Measurements from ENCODE around the gene SEMA4D.

The SEMA4D gene

DNA sequence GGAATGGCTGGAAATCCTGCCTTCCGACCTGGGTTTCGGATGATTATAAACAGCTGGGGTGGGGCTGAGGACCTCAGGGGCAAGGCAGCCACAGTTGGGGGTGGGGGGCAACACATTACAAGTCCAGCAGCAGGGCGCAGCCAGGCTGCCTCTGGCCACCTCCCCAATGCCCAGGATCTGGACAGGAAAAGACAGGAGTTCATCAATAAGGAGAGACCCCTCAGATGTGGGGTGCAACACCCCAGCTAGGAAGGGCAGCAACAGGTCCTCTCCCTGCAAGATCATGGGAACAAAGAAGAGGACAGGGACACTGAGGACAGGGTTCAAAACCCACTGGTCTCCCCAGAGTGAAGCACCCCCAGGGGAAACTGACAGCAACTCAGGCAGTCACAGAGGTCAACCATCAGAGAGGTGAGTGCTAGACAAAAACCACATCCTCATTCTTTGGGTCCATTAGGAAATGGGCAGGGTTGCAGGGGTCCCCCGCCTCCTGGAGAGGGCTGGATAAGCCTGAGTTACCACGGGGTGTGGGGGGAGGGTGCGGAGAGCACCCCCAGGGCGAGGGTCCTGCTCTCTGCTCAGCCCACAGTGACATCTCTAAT lies 33.5 kb downstream of the SEMA4D start:
- no peak for DNase-seq

- no peak for DNase-seq
Observed at GRCh38 chr9:89462817-89463683, 34.9 kb downstream of the SEMA4D start.

GRCh38 chr9:89462199-89462598 lies 35.7 kb downstream of the SEMA4D start:
- no peak for DNase-seq

GRCh38 chr9:89461265-89461664 lies 36.6 kb downstream of the SEMA4D start:
- DNase-seq, result peak in 3 of 4 experiments; percentile 41 to 53 (median 47)

DNA sequence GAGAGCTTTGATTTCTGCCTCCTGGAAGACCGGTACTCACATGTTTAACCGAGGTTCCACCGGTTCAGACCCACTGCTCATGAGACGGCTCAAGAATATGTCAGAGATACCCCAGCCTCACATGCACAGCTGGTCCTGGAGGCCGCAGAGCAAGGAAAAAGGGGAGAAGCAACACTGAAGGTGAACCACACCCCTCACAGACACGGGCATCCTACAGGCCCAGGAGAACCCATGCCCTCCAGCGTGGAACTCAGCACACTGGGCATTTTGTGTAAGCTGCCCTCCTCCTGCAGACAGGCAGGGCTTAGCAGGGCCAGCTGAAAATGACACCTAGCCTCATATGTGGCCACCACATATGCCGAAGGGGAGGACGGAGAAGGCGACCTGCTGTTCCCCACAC lies 37.4 kb downstream of the SEMA4D start:
- no peak for DNase-seq

GRCh38 chr9:89458768-89459496 lies 39.0 kb downstream of the SEMA4D start:
- no peak for DNase-seq

- no peak for DNase-seq
Observed at GRCh38 chr9:89457376-89457855, 40.5 kb downstream of the SEMA4D start.

DNA sequence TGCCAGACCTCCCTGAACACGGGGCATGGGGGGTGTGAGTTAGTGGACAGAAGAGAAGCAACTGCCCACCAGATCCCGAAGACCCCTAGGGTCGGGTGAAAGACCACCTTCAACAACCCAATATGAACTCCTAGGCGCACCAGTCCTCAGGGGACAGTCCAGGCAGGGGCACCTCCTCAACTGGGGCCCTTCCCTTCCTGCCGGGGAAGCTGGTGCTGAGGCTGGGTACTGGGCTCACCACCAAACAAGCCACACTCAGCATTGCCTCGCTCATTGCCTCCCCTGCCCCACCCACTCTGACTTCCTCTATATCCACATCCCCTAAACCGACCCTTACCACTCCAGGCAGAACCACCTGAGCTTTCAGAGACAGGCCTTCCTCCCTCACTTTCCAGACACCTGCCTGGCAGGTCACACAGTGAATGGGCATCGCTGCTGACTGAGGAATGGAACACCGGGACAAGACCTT lies 42.5 kb downstream of the SEMA4D start:
- DNase-seq, result no peak

DNA sequence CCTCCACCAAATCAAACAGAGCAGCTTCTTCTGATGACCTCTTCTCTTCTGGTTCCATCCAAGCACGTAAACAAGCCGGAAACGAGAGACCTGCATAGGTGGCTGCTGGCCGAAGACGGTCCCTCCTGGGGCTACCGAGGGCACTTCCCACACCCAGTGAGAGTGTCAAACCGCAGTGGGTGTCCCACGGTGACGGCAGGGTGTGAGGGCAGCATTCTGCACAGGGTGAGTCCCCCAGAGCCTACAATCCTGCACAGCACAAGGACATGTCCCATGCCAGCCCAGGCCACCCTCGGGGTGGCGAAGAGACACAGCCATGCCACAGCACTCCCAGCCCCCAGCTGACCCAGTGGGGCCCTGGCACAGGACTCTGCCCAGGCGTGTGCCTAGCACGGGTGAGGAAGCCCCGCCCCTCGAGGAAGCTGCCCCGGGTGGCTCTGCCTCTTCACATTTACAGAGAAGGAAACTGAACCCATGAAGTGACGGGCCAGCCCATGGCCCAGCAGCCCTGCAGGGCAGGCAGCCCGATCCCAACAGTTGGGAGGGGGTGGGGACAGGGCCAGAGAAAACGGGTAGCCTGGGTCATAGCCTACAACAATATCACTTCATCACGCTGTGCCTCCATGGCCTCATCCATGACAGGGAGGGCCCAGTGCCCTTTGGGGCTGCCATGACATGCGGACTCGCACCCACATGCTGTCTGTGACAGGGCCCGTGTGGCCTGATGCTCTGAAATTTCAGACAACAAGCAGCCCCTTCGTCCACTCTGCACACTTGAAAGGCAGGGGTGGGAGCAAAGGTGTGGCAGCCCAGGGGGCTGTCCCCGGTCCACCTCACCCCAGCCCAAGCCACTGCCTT lies 43.2 kb downstream of the SEMA4D start:
- no peak for DNase-seq

GRCh38 chr9:89453452-89453851 lies 44.5 kb downstream of the SEMA4D start:
- DNase-seq, result no peak

GRCh38 chr9:89452561-89452960 lies 45.4 kb downstream of the SEMA4D start:
- DNase-seq, result no peak

- no peak for DNase-seq
Observed at GRCh38 chr9:89450213-89450612, 47.7 kb downstream of the SEMA4D start.

- no peak for DNase-seq
Observed at GRCh38 chr9:89449261-89449671, 48.6 kb downstream of the SEMA4D start.

GRCh38 chr9:89448821-89449220 lies 49.1 kb downstream of the SEMA4D start:
- no peak for DNase-seq

DNA sequence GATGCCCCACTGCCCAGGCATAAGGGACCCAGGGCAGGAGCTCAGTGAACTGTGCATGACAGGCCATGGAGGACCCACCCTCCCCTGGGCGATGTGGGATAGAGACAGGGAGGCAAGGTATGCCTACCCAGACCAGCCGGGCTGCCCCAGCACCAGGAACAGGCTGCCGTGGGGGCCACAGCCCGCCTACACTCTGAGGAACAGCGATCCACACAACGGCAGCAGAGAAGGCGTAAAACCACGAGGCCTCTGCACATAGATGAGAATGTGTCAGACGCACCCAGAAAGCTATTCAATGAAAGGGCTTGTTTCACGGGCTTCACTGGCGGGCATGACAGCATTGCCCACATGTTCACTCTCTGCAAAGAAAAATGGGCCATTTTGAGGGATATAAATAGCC lies 49.5 kb downstream of the SEMA4D start:
- DNase-seq, result peak in 1 of 4 experiments; percentile 19

DNA sequence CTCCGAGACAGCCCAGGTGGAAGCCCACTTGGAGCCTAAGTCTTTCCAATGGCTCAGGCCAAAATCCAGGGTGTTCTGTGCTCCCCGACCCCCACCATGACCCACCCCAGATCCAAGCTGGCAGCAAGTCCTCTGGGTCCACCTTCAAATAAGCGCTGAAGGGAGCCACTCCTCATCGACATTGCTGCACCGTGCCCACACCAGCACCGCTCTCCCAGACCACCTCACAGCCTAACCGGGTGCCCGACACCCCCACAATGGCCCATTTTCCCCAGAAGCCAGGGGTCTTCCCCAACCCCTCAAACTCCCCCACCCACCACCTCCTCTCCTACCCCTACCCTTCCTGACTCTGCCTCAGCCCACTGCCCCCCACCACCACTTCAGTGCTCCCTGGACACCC lies 50.5 kb downstream of the SEMA4D start:
- DNase-seq, result no peak

DNA sequence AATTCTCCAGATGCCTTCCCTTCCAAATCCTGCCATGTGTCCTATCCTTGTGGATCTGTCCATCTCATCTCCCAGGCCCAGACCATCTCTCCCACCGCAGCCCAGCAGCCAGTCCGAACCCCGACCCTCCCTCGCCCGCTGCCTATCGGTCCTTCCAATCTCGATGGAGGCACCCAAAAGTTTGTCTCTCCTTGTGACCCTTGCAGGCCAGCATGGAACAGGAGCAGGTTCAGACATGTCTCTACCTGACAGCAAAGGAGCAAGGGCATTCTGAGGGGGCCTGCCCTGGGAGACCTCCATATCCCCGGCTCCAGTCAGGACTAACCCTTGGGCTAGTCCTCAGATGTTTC lies 51.0 kb downstream of the SEMA4D start:
- DNase-seq, result no peak

DNA sequence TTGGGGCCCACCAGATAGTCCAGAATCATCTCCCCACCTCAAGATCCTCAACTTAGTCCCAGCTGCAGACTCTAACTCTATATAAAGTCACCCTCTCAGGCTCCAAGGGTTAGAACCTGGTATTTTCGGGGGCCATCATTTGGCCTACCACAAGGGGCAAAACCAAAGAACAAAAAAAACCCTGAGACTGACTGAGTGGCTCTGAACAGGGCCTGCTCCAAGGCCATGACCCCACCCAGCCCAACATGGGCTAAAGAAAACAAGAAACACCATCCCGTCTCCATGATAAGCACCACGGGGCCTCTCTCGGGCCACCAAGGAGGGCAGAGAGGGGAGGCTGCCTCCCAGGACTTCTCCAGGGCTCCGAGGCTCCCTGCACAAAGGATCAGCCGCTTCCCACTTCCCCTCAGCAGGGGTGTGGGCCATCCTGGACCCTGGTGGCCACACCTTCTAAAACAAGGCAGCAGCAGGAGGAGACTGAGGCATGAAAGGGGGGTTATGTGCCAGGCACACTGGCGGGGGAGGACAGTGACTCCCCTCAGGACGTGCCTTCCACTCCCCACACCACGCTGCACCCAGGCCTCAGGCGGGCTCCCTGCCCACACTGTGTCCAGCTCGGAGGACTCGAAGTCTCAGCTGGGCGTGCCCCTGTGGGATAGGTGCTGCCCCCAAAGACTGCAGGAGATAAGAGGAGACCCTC lies 51.5 kb downstream of the SEMA4D start:
- DNase-seq, result no peak

- DNase-seq, result no peak
Observed at GRCh38 chr9:89445801-89446251, 52.1 kb downstream of the SEMA4D start.

DNA sequence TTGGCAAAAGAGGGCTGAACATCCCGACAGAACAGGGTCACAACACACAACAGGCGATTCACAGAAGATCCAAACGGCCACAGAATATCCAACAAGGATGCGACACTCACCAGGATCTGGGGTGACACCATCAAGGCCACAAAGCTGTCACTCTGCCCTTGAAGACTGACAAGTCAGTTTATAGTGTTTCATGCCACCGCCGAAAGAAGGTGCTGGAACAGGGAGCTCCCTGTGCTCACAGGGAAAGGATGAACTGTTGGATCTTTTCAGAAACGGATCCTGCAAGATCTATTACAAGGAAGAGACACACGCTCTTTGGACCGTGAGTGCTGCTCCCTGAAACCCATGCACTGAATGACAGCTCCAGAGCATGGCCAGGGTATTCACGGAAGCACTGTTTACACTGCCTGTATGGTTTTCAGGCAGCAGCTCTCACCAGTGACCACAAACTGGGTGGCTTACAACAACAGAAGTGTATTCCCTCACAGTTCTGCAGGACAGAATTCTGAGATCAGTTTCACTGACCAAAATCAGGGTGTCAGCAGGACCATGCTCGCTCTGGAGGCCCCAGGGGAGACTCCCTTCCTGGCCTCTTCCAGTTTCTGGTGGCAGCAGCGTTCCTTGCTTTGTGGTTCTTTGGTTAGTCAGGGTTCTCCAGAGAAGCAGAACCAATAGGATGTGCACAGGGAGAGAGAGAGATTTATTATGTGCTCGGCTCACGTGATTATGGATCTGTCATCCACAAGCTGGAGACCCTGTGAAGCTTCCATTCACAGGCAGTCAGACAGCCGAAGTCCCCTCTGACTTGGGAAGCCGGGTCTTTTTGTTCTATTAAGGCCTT lies 52.8 kb downstream of the SEMA4D start:
- DNase-seq, result peak in 3 of 4 experiments; percentile 31 to 52 (median 43)

GRCh38 chr9:89444274-89444673 lies 53.6 kb downstream of the SEMA4D start:
- no peak for DNase-seq

Measured in suppressor macrophage (primary cell).